Activated effector memory CD4-positive, alpha-beta T cell treated with Interleukin-2 at 50 U/mL for 16 hours (primary cell): ENCODE measurements around the gene PRKCA.

ENCODE experiments used
- DNase-seq: peaks from one replicate; pipeline ENCODE4 v3.0.0-alpha.2; 2020

Gene PRKCA

DNA sequence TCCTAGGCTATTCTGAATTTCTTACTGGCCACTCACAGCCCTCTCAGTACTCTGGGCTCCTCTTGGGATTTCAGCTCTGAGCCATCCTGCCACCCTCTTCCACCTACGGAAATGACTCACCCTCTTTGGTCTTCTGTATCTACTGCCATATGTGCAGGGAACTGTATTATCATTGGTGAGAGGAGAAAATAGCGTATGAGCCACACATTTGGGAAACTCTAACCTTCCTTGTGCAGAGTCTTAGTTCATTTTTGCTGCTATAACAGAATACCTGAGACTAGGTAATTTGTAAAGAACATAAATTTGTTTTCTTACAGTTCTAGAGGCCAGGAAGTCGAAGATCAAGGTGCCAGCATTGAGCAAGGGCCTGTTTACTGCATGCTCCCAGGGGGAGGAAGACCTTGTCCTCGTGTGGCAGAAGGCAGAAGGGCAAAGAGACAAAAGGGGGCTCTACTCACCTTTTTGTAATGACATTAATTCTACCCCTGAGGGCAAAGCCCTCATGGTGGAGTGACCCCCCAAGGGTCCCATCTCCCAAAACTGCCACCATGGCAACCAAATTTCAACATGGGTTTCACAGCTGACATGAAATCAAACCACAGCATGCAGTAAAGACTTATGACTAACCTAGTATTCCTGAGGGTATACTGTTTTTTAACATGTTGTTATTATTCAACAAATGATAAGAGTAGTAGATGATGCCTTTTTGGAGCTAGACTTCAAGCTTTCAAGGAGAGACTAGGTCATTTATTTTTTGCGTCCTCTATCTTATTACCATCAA lies 191.8 kb downstream of the PRKCA start:
- DNase-seq, result no peak

DNA sequence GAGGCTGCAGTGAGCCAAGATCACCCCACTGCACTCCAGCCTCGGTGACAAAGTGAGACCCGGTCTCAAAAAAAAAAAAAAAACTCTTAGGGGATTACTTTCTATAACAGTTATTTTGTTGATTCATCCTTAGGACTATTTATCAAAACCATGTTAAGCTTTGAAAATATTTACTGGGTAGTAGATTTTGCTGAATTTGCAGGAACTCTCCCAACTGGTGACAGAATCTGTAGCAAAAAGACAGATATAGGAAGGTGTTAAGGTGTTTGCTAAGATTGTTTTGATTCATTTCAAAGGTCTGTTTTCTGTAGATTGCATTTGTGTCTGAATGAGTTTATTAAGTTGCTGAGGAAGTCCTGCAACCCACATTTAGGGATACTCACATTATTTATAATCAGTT lies 192.6 kb downstream of the PRKCA start:
- DNase-seq, result no peak

DNA sequence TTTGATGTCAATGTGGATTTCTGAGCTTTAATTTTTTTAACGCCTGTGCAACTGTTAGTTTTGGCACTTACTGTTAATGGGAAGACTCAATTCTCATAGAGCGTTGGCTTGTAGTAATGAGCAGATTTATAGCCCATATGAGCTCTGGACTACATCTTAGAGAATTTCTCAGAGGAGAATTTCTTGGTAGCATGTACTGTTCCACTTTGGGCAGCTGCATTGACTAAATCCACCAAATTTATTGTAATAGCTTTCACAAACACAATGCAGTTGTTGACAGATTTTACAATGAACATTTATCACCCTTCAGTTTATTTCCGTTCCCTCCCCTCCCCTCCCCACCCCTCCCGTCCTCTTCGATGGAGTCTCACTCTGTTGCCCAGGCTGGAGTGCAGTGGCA lies 193.9 kb downstream of the PRKCA start:
- DNase-seq, result no peak

GRCh38 chr17:66498580-66498979 lies 196.2 kb downstream of the PRKCA start:
- no peak for DNase-seq

DNA sequence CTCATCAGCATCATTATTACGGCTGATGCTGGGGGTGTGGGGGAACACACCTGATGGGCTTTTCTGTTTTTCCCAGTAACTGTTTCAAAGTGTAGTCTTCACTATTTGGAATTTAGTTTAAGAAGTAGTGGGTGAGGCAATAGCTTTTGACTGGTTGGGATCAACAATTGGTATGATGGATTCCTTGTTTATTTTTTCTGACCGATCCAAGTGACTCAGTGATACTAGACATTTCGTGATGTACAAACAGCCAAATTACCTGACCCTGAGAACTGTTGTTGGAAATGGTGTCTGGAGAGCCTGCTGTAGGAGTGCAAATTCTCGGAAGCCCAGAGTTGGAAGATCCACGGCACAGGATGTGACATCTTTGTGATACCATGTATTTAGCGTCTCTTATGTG lies 204.2 kb downstream of the PRKCA start:
- no peak for DNase-seq

- no peak for DNase-seq
Measured at GRCh38 chr17:66507103-66507923, 204.9 kb downstream of the PRKCA start.

GRCh38 chr17:66507982-66508760 lies 205.8 kb downstream of the PRKCA start:
- DNase-seq, result no peak

DNA sequence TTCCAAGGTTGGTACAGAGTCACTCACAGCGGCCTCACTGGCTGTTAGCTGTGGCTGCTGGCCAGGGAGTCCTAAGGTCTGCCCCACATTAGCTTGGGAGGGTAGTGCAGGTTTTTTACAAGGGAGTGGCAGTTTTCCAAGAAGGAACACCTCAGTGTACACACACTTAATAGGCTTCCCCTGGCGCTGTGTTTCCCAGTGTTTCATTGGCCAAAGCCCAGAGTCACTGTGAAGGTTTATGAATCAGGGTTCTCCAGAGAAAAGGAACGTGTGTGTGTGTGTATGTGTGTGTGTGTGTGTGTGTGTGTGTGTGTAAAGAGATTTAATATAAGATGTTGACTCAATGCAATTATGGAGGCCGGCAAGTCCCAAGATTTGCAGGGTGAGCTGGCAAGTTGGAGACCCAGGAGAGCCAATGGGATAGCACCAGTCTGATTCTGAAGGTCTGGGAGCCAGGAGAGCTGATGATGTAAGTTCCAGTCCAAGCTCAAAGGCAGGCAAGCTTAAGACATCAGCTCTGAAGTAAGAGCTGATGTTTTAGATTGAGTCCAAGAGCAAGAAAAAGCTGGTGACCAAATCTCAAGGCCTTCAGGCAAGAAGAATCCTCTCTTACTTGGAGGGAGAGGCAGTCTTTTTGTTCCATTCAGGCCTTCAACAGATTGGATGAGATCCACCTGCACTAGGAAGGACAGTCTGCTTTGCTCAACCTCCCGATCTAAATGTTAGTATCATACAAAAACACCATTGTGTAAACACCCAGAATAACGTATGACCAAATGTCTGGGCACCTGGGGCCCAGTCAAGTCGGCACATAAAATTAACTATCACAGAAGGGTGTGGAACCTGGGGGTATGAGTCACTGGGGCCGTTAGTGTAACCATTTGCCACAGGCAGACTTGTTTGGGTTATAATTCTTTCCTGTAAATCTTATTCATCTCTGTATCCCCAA lies 206.8 kb downstream of the PRKCA start:
- peak; percentile 42 for DNase-seq

GRCh38 chr17:66509926-66510325 lies 207.5 kb downstream of the PRKCA start:
- no peak for DNase-seq

DNA sequence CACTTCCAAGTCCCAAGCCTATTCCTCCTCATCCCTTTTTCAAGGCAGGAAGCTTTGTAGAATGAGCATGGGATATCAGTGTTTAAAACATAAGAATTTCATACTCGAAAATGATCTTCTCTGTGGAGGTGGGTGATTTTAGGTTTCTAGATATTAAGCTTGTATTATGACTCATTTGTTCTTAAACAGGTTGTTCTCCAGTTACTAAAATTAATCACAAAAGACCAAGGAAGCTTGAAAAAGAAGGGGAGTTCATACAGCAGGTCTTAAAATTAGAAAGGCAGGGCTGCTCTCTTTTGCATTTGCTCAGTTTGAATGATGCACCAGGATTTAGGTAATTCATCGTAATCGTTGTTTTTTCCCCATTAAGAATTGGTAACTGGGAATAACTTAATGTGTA lies 208.7 kb downstream of the PRKCA start:
- no peak for DNase-seq

DNA sequence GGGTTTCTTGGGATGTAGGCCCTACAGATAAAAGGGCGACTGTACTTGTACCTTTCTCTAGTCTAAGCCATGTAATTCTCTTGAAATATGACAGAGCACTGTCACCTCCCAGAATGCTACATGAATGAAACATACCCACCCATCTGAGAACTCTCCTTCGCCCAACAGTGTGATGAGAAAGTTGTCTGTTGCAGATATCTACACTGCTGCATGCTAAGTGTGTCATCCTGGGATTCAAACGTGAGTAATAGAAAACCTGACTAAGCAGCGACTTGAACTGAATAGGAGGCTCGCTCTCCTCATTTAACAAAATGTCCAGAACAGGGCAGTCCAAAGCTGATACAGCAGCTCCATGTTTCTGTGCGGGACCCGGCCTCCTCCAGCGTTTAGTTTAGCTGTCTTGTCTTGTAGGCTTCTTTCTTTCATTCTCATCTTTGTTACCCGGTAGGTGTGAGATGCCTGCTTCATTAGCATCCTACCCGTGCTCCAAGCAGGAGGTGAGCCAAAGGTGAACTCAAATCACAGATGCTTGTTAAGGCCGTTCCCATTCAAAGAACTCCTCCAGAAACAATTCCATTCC lies 211.9 kb downstream of the PRKCA start:
- DNase-seq, result no peak

DNA sequence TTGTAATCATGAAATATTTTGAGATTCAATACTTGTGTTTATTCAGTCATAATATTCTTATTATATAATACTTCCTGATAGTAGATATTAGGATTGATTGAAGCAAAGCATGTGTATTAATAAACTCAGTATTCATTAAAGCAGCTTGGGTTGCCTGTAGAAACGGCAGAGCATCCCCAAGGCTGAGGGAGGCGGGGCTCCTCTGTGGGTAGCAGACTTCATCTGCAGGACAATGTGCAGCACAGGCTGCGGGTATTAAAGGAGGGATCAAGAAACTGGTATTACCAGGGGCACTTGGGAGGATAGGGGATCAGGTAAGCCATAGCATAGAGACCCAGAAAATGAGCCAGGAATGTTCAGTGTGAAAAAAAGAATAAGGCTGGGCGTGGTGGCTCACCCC lies 213.6 kb downstream of the PRKCA start:
- no peak for DNase-seq

- no peak for DNase-seq
Measured at GRCh38 chr17:66517336-66518009, 215.1 kb downstream of the PRKCA start.

DNA sequence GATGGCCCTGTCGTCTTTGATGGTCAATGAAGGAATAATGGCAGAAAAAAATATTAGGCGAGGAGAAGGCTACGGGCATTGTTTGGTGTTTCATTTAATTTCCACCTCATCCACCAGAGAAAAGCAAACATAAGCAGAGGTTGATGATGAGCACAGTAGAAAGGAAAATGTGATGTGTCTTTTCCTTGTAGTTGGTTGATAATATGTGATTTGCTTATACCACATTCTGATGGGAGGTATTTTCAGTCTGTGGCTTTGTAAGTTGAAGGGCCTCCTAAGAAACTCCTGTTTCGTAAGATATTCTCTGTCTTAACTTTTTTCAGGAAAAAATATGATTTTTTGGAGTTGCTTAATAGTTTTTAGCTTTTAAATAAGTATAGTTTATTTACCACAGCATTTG lies 215.7 kb downstream of the PRKCA start:
- no peak for DNase-seq

GRCh38 chr17:66518677-66519076 lies 216.3 kb downstream of the PRKCA start:
- no peak for DNase-seq

GRCh38 chr17:66519154-66519553 lies 216.7 kb downstream of the PRKCA start:
- DNase-seq, result no peak

GRCh38 chr17:66520999-66521398 lies 218.6 kb downstream of the PRKCA start:
- DNase-seq, result no peak

DNA sequence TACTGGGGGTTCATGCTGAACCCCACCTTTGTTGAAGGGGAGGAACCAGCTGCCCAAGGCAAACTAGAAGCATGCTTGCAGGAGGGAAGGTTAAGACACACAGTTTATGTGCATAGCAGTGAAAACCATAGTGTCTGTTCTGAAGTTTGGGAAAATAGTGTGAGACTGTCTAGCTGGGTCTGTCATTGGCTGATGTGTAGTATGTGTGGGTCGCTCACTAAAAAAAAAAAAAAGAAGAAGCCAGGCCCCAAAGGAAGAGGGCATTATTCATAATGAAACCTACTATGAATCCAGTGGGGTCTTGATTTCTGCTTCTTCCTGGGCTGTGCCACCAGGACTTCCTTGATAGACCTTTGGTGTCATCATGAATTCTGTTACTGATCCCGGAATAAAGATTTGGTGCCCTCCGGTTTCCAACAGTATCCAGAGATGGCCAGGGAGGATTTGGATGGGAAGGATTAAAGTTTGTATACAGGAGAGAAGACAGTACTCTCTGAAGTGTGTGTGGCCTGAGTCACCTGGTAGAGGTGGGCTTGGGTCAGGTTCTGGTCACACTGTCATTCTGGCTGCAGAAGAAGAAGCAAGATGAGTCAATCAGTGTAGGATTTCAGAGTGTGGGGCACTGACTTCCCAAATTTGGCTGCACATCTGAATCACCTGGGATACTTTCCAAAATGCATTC lies 220.3 kb downstream of the PRKCA start:
- no peak for DNase-seq

DNA sequence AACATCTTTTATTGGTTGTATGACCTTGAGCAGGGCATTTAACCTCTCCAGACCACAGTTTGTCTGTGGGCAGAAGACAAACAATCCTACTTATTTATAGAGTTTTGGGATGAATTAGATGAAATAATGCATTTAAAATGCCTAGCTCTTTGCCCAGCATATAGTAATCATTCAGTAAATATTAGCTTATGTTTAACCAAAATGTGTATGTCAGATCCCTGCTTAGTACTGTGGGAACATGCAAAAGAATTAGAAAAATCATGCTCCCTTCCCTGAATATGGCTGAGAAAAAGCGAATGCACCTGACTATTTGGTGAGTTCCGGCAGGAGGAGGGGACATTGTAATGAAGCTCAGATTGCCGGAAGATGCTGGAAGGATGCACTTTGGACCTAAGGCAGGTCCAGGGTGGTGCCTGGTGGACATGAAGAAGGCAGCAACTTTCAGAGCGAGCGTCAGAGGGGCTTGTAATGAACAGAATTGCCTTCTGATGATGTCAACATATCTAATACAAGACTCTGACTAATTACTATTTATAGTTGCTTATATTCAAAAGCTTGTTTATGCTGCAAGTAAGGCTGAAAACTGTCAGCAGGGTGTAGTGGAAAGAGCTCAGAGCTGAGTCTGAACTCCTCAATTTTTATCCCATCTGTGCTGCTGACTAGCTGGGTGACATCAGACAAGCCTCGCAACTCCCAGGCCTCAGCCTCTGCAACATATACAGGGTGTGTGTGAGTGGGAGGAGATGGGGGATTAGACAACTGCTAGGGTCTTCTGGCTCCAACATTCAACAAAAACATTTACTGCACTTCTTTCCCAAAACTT lies 221.2 kb downstream of the PRKCA start:
- no peak for DNase-seq

DNA sequence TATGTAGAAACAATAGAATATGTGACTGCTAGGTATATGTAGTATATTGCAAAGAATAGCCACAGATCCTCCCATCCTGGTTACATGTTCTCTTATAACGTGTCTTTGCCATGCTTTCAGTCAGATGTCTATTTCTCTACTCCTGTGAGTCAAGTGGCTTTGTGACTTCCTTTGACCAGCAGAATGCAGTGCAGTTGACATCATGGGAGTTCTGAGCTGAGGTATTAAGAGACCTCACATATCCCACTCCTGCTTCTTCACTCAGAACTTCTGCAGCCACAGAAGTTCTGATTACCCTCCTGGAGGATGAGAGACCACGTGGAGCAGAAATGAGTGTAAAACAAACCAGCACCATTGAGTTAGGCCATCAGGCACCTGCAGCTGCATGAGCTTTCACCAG lies 222.5 kb downstream of the PRKCA start:
- DNase-seq, result no peak
